Measurements from ENCODE around the gene RPL31.

DNA sequence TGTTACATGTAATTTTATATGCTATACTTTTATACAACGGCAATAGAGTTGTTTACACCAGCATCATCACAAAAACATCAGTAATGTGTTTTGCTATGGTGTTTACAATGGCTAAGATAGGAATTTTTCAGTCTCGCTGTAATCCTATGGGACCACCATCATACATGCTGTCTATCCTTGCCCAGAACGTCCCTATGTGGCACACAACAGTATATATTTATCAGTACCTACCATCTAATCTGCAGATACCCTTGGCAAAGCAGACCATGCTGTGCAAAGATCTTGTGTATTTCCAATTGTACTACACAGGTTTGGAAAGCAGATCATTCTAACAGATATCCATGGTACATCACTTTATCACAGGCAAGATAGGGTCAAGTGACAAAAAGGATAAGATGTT lies 15.3 kb downstream of the RPL31 start:
- TF ChIP-seq EZH2 (IDR thresholded peaks at IDR 0.05; ENCODE audit: borderline replicate concordance, low read length) = no peak
- TF ChIP-seq, protein P1, sequence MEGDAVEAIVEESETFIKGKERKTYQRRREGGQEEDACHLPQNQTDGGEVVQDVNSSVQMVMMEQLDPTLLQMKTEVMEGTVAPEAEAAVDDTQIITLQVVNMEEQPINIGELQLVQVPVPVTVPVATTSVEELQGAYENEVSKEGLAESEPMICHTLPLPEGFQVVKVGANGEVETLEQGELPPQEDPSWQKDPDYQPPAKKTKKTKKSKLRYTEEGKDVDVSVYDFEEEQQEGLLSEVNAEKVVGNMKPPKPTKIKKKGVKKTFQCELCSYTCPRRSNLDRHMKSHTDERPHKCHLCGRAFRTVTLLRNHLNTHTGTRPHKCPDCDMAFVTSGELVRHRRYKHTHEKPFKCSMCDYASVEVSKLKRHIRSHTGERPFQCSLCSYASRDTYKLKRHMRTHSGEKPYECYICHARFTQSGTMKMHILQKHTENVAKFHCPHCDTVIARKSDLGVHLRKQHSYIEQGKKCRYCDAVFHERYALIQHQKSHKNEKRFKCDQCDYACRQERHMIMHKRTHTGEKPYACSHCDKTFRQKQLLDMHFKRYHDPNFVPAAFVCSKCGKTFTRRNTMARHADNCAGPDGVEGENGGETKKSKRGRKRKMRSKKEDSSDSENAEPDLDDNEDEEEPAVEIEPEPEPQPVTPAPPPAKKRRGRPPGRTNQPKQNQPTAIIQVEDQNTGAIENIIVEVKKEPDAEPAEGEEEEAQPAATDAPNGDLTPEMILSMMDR (IDR thresholded peaks at IDR 0.05; ENCODE audit: low read length) = no peak

Measured in OCI-LY1 (cell line).